SU-DHL-6 (cell line): ENCODE measurements around the gene OCSTAMP.

ENCODE experiments used
- CTCF ChIP-seq: fragments of 200-600 bp; sonication (generic); IDR thresholded peaks from one replicate; pipeline ENCODE4 v1.5.1; 2017; ENCODE audit warnings: antibody characterized with exemption, mild to moderate bottlenecking, low read length, moderate library complexity; ENCODE audit not compliant: insufficient read depth, poor library complexity, severe bottlenecking
- EZH2phosphoT487 ChIP-seq: fragments of 200-600 bp; sonication (generic), shearing (Covaris generic); conservative IDR thresholded peaks from 2 replicates; pipeline ENCODE4 v1.6.1; 2018; ENCODE audit warnings: mild to moderate bottlenecking, antibody characterized with exemption, low read length, moderate library complexity, mixed read lengths

DNA sequence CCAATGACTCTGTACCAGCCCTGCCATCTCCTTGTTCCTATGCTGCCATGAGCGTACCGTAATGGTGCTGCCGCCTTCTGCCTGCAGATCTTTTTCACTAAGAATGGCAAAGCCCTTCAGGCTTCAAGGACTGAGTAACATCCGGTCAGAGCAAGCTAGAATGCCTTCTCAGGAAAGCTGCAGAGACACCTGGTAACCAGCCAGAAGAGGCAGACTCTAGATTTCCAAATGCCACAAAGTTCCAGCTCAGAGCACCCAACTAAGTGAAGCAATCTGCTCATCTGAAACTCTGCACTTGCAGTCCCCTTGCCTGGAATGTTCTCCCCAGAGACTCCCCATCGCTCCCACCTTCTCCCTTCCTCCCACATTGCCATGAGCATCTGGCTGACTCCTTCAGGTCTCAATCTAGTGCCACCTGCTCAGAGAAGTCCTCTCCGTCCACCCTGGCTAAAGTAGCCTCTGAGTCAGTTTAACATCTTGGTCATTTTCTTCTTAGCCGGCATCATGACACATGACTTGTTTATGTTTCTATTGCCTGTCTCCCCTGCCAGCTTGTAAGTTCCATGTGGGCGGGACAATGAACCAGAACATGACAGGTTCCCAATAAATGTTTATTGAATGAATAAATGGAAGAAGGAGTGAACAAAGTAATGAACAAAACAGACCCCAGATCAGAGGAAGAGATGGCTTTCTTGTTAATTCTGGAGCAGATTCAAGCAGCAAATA lies 6.9 kb upstream of the OCSTAMP start:
- TF ChIP-seq CTCF (no peak), EZH2phosphoT487 (no peak)
